ENCODE data around the gene PRPF38B. TPM values are rescaled to one million over a fixed set of nuclear protein-coding genes. Genes with fewer than 3 reads are reported as not detected.

Gene PRPF38B, protein sequence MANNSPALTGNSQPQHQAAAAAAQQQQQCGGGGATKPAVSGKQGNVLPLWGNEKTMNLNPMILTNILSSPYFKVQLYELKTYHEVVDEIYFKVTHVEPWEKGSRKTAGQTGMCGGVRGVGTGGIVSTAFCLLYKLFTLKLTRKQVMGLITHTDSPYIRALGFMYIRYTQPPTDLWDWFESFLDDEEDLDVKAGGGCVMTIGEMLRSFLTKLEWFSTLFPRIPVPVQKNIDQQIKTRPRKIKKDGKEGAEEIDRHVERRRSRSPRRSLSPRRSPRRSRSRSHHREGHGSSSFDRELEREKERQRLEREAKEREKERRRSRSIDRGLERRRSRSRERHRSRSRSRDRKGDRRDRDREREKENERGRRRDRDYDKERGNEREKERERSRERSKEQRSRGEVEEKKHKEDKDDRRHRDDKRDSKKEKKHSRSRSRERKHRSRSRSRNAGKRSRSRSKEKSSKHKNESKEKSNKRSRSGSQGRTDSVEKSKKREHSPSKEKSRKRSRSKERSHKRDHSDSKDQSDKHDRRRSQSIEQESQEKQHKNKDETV
- total RNA-seq, result 10 to 100 TPM; 13.8 to 17.1 (median 15.7) TPM

DNA sequence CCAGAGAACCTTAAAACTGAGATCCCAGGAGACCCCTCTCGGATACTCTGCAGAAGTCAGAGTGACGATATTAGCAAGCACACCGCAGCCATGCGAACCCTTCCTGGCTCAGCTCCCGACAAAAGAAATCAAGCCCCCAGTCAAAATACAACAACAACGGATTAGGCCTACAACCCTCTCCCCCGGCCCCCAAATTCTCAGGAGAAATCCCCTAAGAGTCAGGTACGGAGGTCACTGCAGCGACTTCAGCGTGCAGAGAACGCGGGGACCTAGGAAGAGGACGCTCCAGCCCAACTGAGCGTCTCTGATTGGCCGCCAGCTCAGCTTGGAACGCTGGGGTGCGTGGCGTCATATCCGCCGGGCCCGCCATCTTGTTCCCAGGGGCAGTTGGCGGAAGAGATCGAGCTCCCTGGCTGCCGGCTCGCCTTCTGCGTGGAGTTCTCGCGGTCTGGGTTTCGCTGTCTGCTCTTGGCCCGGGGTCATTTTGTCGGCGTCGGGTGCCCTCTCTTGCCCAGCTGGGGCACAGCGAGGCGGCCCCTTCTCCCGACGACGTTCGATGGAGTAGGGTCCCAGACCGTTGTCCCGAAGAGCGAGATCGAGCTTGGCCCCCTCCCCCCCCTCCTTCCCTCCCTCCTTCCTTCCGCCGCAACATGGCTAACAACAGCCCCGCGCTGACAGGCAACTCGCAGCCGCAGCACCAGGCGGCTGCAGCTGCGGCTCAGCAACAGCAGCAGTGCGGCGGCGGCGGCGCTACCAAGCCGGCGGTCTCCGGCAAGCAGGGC, at the start of gene PRPF38B:
PRPF38B (plus strand) TSS at position 369 of the 782 bp plus-strand sequence; CDS start at position 651, 282 bp downstream.
- Histone ChIP-seq H3K36me3 (peaks cover 0 to 21% of the 10 kb centered on the region in 2 donors), H3K27ac (peak within 1 kb of the TSS; percentile 95 to 99 (median 96)), H3K9me3 (no peaks in the 10 kb centered on the region), H3K4me1 (peaks cover 32 to 36% of the 10 kb centered on the region in 2 donors), H3K4me3 (peak within 1 kb of the TSS; percentile 83 to 97 (median 91)), H3K27me3 (no peaks in the 10 kb centered on the region)
- DNase-seq (peak; percentile 93), ATAC-seq (peak; percentile 94 to 95)
- intact Hi-C loops (cut with DNase I; ENCODE audit: low total_unique reads), result loop anchor here (1.0 to 5.0 kb wide), 5 partner anchors 31 to 410 kb away; partner anchors contain the start of genes HENMT1 and STXBP3
- in situ Hi-C loops (cut with MboI; ENCODE audit: low sequenced_read_pairs in 4 of 4), result loop anchor here in 3 of 4 donors (10.0 to 25.0 kb wide), 3 partner anchors 53 to 505 kb away; partner anchors contain the start of genes STXBP3 (in 2 of the 3) and SLC25A24 (in 1 of the 3)
- TF ChIP-seq CTCF (IDR thresholded peaks at IDR 0.05 in 4 of 5, conservative IDR thresholded peaks at IDR 0.05 in 1 of 5) (no peak), POLR2A (IDR thresholded peaks at IDR 0.05) (peak; percentile 91)

DNA sequence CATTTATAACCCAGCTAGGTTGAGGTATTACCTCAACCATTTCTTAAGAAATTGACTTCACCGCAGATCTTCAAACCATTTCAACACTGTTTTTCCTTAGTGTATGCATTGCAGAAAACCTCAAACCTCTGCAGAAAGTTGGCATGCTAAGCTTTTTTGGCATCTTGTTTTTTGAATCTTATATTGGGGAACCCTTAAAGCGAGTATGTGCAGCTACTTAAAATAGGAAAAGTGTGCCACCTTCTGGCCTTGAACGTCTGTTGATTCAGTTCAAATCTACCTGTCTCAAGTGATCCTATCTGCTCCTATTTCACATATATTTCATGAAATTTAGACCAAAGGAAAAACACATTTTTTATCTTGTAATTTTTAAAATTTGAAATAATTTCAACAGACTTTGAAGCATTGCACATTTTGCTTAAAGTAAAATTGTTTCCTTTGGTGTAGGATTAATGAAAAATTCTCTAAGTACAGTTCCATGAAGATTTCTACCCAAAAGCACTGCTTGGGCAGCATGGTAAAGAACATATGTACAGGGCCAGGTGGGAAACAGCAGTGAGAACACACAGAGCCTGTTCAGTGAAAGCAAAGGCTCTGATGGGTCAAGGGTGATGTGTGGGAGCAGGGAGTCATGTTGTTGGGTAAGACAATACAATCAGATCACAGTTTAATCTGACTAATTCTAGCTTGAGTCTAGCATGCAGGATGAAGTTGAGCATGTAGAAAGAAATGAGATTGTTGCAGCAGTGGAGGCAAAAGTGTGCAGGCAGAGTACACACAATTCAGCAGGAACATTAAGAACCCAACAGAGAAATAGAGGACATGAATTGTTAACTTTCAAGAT, 48.4 kb upstream of the PRPF38B start:
- Histone ChIP-seq H3K27me3 (no peaks in the 10 kb centered on the region), H3K27ac (no peak overlapping the region), H3K9me3 (no peaks in the 10 kb centered on the region), H3K4me3 (no peak overlapping the region), H3K4me1 (no peaks in the 10 kb centered on the region), H3K36me3 (no peaks in the 10 kb centered on the region)
- TF ChIP-seq CTCF (IDR thresholded peaks at IDR 0.05 in 4 of 5, conservative IDR thresholded peaks at IDR 0.05 in 1 of 5), result peak; percentile 40 to 59 (median 47)
- no peak for TF ChIP-seq POLR2A (IDR thresholded peaks at IDR 0.05)
- ATAC-seq, result peak in 1 of 2 donors; percentile 66
- no peak for DNase-seq
- intact Hi-C loops (cut with DNase I; ENCODE audit: low total_unique reads) (loop anchor here (1.0 to 5.0 kb wide), 2 partner anchors 86 to 131 kb away; no protein-coding TSS in a partner anchor), in situ Hi-C loops (cut with MboI; ENCODE audit: low sequenced_read_pairs in 4 of 4) (loop anchor here (5.0 to 25.0 kb wide), 3 partner anchors 129 to 431 kb away; partner anchors contain the start of gene SLC25A24 (in 1 of the 4))

DNA sequence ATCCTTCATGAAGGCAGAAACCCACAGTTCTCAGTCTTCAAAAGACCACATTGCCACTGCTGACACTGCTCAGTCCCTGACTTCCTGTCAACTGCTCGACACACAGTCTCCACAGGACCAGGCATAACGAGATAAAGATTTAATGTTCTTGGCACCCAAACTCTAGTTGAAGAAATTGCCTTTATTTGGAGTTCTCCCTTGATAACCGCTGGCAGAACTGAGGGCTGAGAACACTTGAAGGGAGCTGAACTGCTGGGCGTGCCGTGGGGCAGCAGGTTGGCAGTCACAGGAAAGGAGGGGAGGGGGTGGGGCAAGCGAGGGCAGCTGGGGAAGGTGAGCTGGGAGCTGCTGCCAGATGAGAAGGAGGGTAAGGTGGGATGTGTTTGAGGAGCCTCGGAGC, 47.1 kb upstream of the PRPF38B start:
- H3K27ac ChIP-seq, result no peak overlapping the region
- no peak for TF ChIP-seq POLR2A (IDR thresholded peaks at IDR 0.05)
- no peak for TF ChIP-seq CTCF (IDR thresholded peaks at IDR 0.05 in 4 of 5, conservative IDR thresholded peaks at IDR 0.05 in 1 of 5)
- intact Hi-C loops (cut with DNase I; ENCODE audit: low total_unique reads), result loop anchor here (5.0 kb wide), 1 partner anchor 88 kb away; no protein-coding TSS in a partner anchor

More for the DNA sequence above, 47.1 kb upstream of the PRPF38B start:
- ATAC-seq (no peak), DNase-seq (no peak)
- Histone ChIP-seq H3K4me1 (no peaks in the 10 kb centered on the region), H3K27me3 (no peaks in the 10 kb centered on the region), H3K4me3 (no peak overlapping the region), H3K9me3 (no peaks in the 10 kb centered on the region), H3K36me3 (no peaks in the 10 kb centered on the region)
- in situ Hi-C loops (cut with MboI; ENCODE audit: low sequenced_read_pairs in 4 of 4), result loop anchor here (5.0 to 25.0 kb wide), 3 partner anchors 130 to 433 kb away; partner anchors contain the start of gene SLC25A24 (in 1 of the 4)

All from gastrocnemius medialis (tissue), 4 donors.